GM12878 (cell line): ENCODE results near the gene NRXN3. TPM values are rescaled to one million over a fixed set of nuclear protein-coding genes. Genes with fewer than 3 reads are reported as not detected.

Source experiments
- ATAC-seq: fragments of 200-7000 bp; cut with Tn5 transposase; 3 replicates; pipeline ENCODE4 v1.9.1; 2020; ENCODE audit warnings: mild to moderate bottlenecking, moderate library complexity
- BruUV-seq: library from RNA; stranded (reverse); fragments of 400-500 nt; replicated peaks from 2 replicates; lab custom pipeline; 2021; lab: Mats Ljungman, UMichigan
- CTCF ChIA-PET: fragments of 300-600 bp; sonication (Branson Sonifier 250); formaldehyde crosslinking; extraction: SDS; loops from one replicate; lab custom pipeline; 2021; ENCODE audit warnings: inconsistent platforms; lab: Yijun Ruan, JAX
- POLR2A ChIA-PET: fragments of 350-600 bp; formaldehyde crosslinking; extraction: SDS; loops from one replicate; lab custom pipeline; 2021; ENCODE audit warnings: inconsistent platforms; lab: Charles Lee
- RAD21 ChIA-PET: fragments of 300-600 bp; sonication (Branson Sonifier 250); formaldehyde crosslinking; loops from one replicate; lab custom pipeline; 2023; ENCODE audit warnings: antibody characterized with exemption; ENCODE audit not compliant: unreplicated experiment; lab: Charles Lee
- SMC1A ChIA-PET: fragments of 300-600 bp; sonication (Branson Sonifier 250); formaldehyde crosslinking; loops from one replicate; lab custom pipeline; 2023; ENCODE audit not compliant: unreplicated experiment, uncharacterized antibody; lab: Charles Lee
- DNase-seq: peaks from one replicate; pipeline ENCODE4 v3.0.0-alpha.2; 2011; ENCODE audit warnings: low read depth, low spot score
- FAIRE-seq: peaks from 3 replicates; lab custom pipeline; 2011; peaks lifted over from hg19 to GRCh38; lab: Jason Lieb, UNC
- H2AFZ ChIP-seq: 2 replicates; pipeline ENCODE4 v1.6.0; 2011; ENCODE audit warnings: low read depth, low read length, control low read depth; ENCODE audit not compliant: control insufficient read depth
- H3K27ac ChIP-seq: 2 replicates; pipeline ENCODE4 v1.5.1; 2011; ENCODE audit warnings: control low read depth; ENCODE audit not compliant: control insufficient read depth, insufficient read depth
- H3K27me3 ChIP-seq, 2 experiments: replicated peaks in 1 of 2; 2 replicates each; pipeline versions ENCODE4 v1.6.0 to v1.6.1; 2011; ENCODE audit warnings: low read length in 1 of 2; ENCODE audit not compliant: control insufficient read depth in 2 of 2, insufficient read depth in 2 of 2
- H3K36me3 ChIP-seq, 2 experiments: 2 replicates each; pipeline ENCODE4 v1.5.1; 2011; ENCODE audit warnings: low read length in 1 of 2; ENCODE audit not compliant: control insufficient read depth in 2 of 2, insufficient read depth in 2 of 2
- H3K4me1 ChIP-seq: 2 replicates; pipeline ENCODE4 v1.6.1; 2011; ENCODE audit warnings: mild to moderate bottlenecking, low read length, moderate library complexity, mixed read lengths; ENCODE audit not compliant: control insufficient read depth, insufficient read depth
- H3K4me2 ChIP-seq: 2 replicates; pipeline ENCODE4 v1.6.0; 2011; ENCODE audit warnings: control low read depth; ENCODE audit not compliant: control insufficient read depth, insufficient read depth
- H3K4me3 ChIP-seq: fragments of 200-600 bp; sonication (generic); 2 replicates; pipeline ENCODE4 v1.5.1; 2016
- H3K79me2 ChIP-seq: 2 replicates; pipeline ENCODE4 v1.6.0; 2011; ENCODE audit warnings: low read length; ENCODE audit not compliant: control insufficient read depth, insufficient read depth
- H3K9ac ChIP-seq: 2 replicates; pipeline ENCODE4 v1.8.0; 2011; ENCODE audit warnings: low read length, control low read depth, mixed read lengths; ENCODE audit not compliant: control insufficient read depth, insufficient read depth
- H3K9me3 ChIP-seq: replicated peaks from 3 replicates; pipeline ENCODE4 v1.5.1; 2011; ENCODE audit warnings: mild to moderate bottlenecking, low read length; ENCODE audit not compliant: control insufficient read depth, insufficient read depth
- H4K20me1 ChIP-seq: 2 replicates; pipeline ENCODE4 v1.6.0; 2011; ENCODE audit not compliant: control insufficient read depth, insufficient read depth
- ATF7 ChIP-seq: fragments of 450-650 bp; IDR thresholded peaks from 2 replicates; pipeline ENCODE4 v1.6.1; 2016; ENCODE audit warnings: low read depth, mild to moderate bottlenecking
- DPF2 ChIP-seq: fragments of 450-650 bp; IDR thresholded peaks from 2 replicates; pipeline ENCODE4 v1.6.1; 2017; ENCODE audit warnings: mild to moderate bottlenecking
- EED ChIP-seq: sonication (generic); IDR thresholded peaks from 2 replicates; pipeline ENCODE4 v1.6.1; 2016; ENCODE audit warnings: antibody characterized with exemption, low read depth
- FOXK2 ChIP-seq: fragments of 450-650 bp; IDR thresholded peaks from 2 replicates; pipeline ENCODE4 v1.6.1; 2017; ENCODE audit warnings: mild to moderate bottlenecking, moderate library complexity
- GABPA ChIP-seq: IDR thresholded peaks from 2 replicates; pipeline ENCODE4 v1.6.1; 2014; ENCODE audit warnings: antibody characterized with exemption, low read depth, mild to moderate bottlenecking, inconsistent platforms
- HDAC6 ChIP-seq: fragments of 200-600 bp; sonication (generic); IDR thresholded peaks from one replicate; pipeline ENCODE4 v1.8.0; 2017; ENCODE audit warnings: antibody characterized with exemption; ENCODE audit not compliant: unreplicated experiment
- MTA2 ChIP-seq: fragments of 450-650 bp; IDR thresholded peaks from 2 replicates; pipeline ENCODE4 v1.6.1; 2016; ENCODE audit warnings: low read depth, mild to moderate bottlenecking, moderate library complexity
- MTA3 ChIP-seq: IDR thresholded peaks from 2 replicates; pipeline ENCODE4 v1.6.1; 2012; ENCODE audit warnings: low read length, inconsistent platforms, borderline replicate concordance
- NRF1 ChIP-seq: conservative IDR thresholded peaks from 2 replicates; pipeline ENCODE4 v1.6.1; 2011; ENCODE audit warnings: mild to moderate bottlenecking, low read depth, low read length, improper control_type of control experiment
- STAT3 ChIP-seq: IDR thresholded peaks from 2 replicates; pipeline ENCODE4 v1.6.1; 2011; ENCODE audit warnings: low read depth, low read length, improper control_type of control experiment
- SUPT20H ChIP-seq: IDR thresholded peaks from 2 replicates; pipeline ENCODE4 v1.6.1; 2011; ENCODE audit warnings: low read depth, mild to moderate bottlenecking, low read length, moderate library complexity, borderline replicate concordance; ENCODE audit not compliant: control insufficient read depth
- TCF7 ChIP-seq: IDR thresholded peaks from 2 replicates; pipeline ENCODE4 v1.6.1; 2014; ENCODE audit warnings: antibody characterized with exemption, borderline replicate concordance
- YY1 ChIP-seq: IDR thresholded peaks from 2 replicates; pipeline ENCODE4 v1.6.1; 2011; ENCODE audit warnings: low read depth, mild to moderate bottlenecking, low read length
- ZNF384 ChIP-seq: IDR thresholded peaks from 2 replicates; pipeline ENCODE4 v1.6.1; 2012; ENCODE audit warnings: low read depth, mild to moderate bottlenecking, low read length, improper control_type of control experiment, borderline replicate concordance
- WGBS: methylation state at CpG from one replicate; pipeline ENCODE4 v1.1.6; 2016; ENCODE audit warnings: low lambda C conversion rate; ENCODE audit not compliant: insufficient replicate concordance, insufficient coverage; ENCODE audit errors: missing lambda C conversion rate; 5-methylcytosine and 5-hydroxymethylcytosine counted together
- in situ Hi-C: fragments of 300-500 bp; cut with MboI; formaldehyde crosslinking; loops from 9 replicates; pipeline ENCODE4 v1.14.3; 2018; ENCODE audit warnings: mixed read lengths
- intact Hi-C: fragments of 100-400 bp; cut with micrococcal nuclease; formaldehyde crosslinking; loops from one replicate; pipeline ENCODE4 v1.14.2; 2022; ENCODE audit not compliant: unreplicated experiment
- polyA plus RNA-seq, 11 experiments: library from polyadenylated mRNA; depleted of rRNA in 4 of 11; unstranded in 6 of 11; stranded (reverse) in 5 of 11; fragments of >200 nt; fragmentation: Nextera tagmentation in 4 of 11; fragmentation: Illumina TruSeq in 1 of 11; extraction: Ambion mirVana in 4 of 11; extraction: Trizol in 1 of 11; gene quantifications; 1 replicate in 1 of 11; 2 replicates in 10 of 11; pipeline versions ENCODE4 v1.2.1 to v1.2.3, GENCODE V29; 2011 to 2016; ENCODE audit warnings: inconsistent platforms in 2 of 11, missing spikeins in 2 of 11, low read depth in 1 of 11
- total RNA-seq, 4 experiments: library from RNA; depleted of rRNA in 3 of 4; stranded (reverse); fragments of >200 nt in 3 of 4; fragmentation: Illumina TruSeq in 1 of 4; extraction: Trizol in 1 of 4; gene quantifications; 2 replicates each; pipeline versions ENCODE4 v1.2.1 to v1.2.3, GENCODE V29; 2013 to 2021
- TF ChIP-seq, protein P1 (sequence below): fragments of 450-650 bp; formaldehyde crosslinking; IDR thresholded peaks from 2 replicates; pipeline ENCODE4 v1.4.0; 2022; ENCODE audit warnings: mild to moderate bottlenecking, moderate library complexity

The NRXN3 gene
- total and polyA plus RNA-seq, 10 of the 15 experiments (the other 5 are each of a cell fraction or from before 2014, with no cell fraction given) = 0.52 to 3.3 (median 1.4) TPM

DNA sequence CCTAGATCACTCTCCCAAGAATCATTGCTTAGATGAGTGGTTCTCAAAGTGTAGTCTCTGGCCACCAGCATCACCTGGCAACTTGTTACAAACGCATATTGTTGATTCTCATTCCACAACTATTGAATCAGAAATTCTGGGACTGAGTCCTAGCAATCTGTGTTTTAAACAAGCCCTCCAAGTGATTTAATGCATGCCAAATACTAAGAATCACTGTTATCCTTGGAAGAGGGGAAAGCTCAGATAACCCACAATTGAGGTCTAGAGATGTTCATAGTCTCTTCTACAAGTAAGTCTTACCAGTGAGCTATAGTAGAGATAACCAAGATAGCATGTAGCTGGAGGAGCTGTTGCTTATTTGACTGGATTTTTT lies 1374.5 kb downstream of the NRXN3 start:
- Histone ChIP-seq H3K9ac (no peak overlapping the region), H2AFZ (no peak overlapping the region), H4K20me1 (no peaks in the 10 kb centered on the region), H3K36me3 (no peaks in the 10 kb centered on the region), H3K79me2 (no peaks in the 10 kb centered on the region), H3K4me1 (no peaks in the 10 kb centered on the region), H3K27ac (no peak overlapping the region), H3K9me3 (no peaks in the 10 kb centered on the region), H3K4me2 (no peak overlapping the region), H3K27me3 (no peaks in the 10 kb centered on the region), H3K4me3 (no peak overlapping the region)
- in situ Hi-C loops = no loop called here
- SMC1A ChIA-PET = no interaction called here
- FAIRE-seq (no peak), DNase-seq (no peak), ATAC-seq (no peak)
- RAD21 ChIA-PET = no interaction called here
- POLR2A ChIA-PET = no interaction called here
- CTCF ChIA-PET = interaction anchor here (0.6 kb wide), 1 partner anchor 106 kb away, joined by 3 read pairs; no protein-coding TSS in a partner anchor
- no peak for TF ChIP-seq SUPT20H
- no TSS peak for BruUV-seq
- 50% methylated on average over 1 of the region's 1 CpG for WGBS
- intact Hi-C loops = no loop called here

DNA sequence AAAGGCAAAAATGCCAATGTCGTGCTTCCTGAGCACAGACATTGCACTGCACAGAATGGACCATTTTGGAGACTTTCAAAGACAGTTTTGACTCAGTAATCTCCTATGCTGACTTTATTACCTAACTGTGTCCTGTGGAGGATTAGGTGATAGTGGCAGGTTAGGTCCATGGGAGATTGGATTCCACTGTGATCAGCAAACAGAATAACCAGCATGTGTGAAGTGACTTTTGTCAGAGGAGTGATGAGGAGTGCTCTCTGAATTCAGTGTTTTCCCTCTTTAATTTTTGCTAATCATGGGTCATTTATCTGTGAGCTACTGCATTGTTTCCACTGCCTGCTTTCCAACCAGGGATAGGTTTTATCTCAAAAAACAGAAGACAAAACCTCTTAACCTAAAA lies 1378.7 kb downstream of the NRXN3 start:
- Histone ChIP-seq H3K79me2 (no peaks in the 10 kb centered on the region), H3K9me3 (no peaks in the 10 kb centered on the region; the same call in 2 of the 3 replicates), H3K9ac (no peak overlapping the region), H3K4me1 (no peaks in the 10 kb centered on the region), H3K4me2 (no peak overlapping the region), H3K27ac (no peak overlapping the region), H2AFZ (no peak overlapping the region), H3K27me3 (no peaks in the 10 kb centered on the region), H4K20me1 (no peaks in the 10 kb centered on the region), H3K36me3 (no peaks in the 10 kb centered on the region), H3K4me3 (no peak overlapping the region)
- ATAC-seq = no peak
- BruUV-seq = no TSS peak
- intact Hi-C loops (no loop called here), in situ Hi-C loops (no loop called here)
- ChIA-PET SMC1A (interaction anchor here (0.5 kb wide), 1 partner anchor 109 kb away, joined by 3 read pairs; no protein-coding TSS in a partner anchor), CTCF (interaction anchor here (0.7 kb wide), 1 partner anchor 15 kb away, joined by 3 read pairs; no protein-coding TSS in a partner anchor), POLR2A (no interaction called here), RAD21 (no interaction called here)
- no peak for FAIRE-seq
- WGBS = 10% methylated on average over 1 of the region's 1 CpG
- TF ChIP-seq FOXK2 (no peak), MTA2 (no peak), STAT3 (no peak), EED (no peak), ZNF384 (no peak), MTA3 (no peak), ATF7 (no peak), DPF2 (no peak), HDAC6 (no peak), YY1 (no peak), GABPA (no peak), NRF1 (no peak), TCF7 (no peak)
- TF ChIP-seq, protein P1, sequence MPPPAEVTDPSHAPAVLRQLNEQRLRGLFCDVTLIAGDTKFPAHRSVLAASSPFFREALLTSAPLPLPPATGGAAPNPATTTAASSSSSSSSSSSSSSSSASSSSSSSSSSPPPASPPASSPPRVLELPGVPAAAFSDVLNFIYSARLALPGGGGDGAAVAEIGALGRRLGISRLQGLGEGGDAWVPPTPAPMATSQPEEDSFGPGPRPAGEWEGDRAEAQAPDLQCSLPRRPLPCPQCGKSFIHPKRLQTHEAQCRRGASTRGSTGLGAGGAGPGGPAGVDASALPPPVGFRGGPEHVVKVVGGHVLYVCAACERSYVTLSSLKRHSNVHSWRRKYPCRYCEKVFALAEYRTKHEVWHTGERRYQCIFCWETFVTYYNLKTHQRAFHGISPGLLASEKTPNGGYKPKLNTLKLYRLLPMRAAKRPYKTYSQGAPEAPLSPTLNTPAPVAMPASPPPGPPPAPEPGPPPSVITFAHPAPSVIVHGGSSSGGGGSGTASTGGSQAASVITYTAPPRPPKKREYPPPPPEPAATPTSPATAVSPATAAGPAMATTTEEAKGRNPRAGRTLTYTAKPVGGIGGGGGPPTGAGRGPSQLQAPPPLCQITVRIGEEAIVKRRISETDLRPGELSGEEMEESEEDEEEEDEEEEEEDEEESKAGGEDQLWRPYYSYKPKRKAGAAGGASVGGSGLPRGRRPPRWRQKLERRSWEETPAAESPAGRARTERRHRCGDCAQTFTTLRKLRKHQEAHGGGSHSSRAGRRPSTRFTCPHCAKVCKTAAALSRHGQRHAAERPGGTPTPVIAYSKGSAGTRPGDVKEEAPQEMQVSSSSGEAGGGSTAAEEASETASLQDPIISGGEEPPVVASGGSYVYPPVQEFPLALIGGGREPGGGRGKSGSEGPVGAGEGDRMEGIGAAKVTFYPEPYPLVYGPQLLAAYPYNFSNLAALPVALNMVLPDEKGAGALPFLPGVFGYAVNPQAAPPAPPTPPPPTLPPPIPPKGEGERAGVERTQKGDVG (CRISPR knock-in tag) = no peak
- DNase-seq = no peak
